Naive B cell (primary cell): ENCODE measurements around the gene GRB14. TPM values are rescaled to one million over a fixed set of nuclear protein-coding genes. Genes with fewer than 3 reads are reported as not detected.

Source experiments
- ATAC-seq, 2 donors: fragments of 150-1000 bp; cut with Tn5 transposase; 2 replicates each; pipeline ENCODE4 v1.10.0; 2021; ENCODE audit warnings: low read depth in 2 of 2, mild to moderate bottlenecking in 2 of 2, moderate library complexity in 2 of 2
- DNase-seq: peaks from one replicate; pipeline ENCODE4 v3.0.0; 2022
- H3K27ac Mint-ChIP-seq, 6 donors: one replicate each; pipeline ENCODE4 v1.8.0; 2020 to 2022; ENCODE audit warnings: mild to moderate bottlenecking in 6 of 6, mixed read lengths in 6 of 6, moderate library complexity in 5 of 6, inconsistent platforms in 2 of 6
- H3K27me3 Mint-ChIP-seq, 3 donors: one replicate each; pipeline ENCODE4 v1.8.0; 2021 to 2022; ENCODE audit warnings: mixed read lengths in 3 of 3, mild to moderate bottlenecking in 1 of 3
- H3K36me3 Mint-ChIP-seq, 2 donors: one replicate each; pipeline ENCODE4 v1.8.0; 2020 to 2022; ENCODE audit warnings: mixed read lengths in 2 of 2, inconsistent platforms in 1 of 2, mild to moderate bottlenecking in 1 of 2
- H3K4me1 Mint-ChIP-seq, 3 donors: one replicate each; pipeline ENCODE4 v1.8.0; 2020 to 2022; ENCODE audit warnings: mixed read lengths in 3 of 3, inconsistent platforms in 1 of 3, mild to moderate bottlenecking in 1 of 3, moderate library complexity in 1 of 3
- H3K4me3 Mint-ChIP-seq, 8 donors: one replicate each; pipeline ENCODE4 v1.8.0; 2020 to 2022; ENCODE audit warnings: mild to moderate bottlenecking in 8 of 8, mixed read lengths in 8 of 8, moderate library complexity in 8 of 8, inconsistent platforms in 2 of 8
- H3K9me3 Mint-ChIP-seq, 7 donors: one replicate each; pipeline ENCODE4 v1.8.0; 2020 to 2022; ENCODE audit warnings: mixed read lengths in 7 of 7, mild to moderate bottlenecking in 5 of 7, inconsistent platforms in 2 of 7, moderate library complexity in 1 of 7
- polyA plus RNA-seq, 6 donors: library from polyadenylated mRNA; unstranded; fragments of 300-500 nt; fragmentation: Illumina TruSeq; gene quantifications; one replicate each; pipeline ENCODE4 v1.2.3, GENCODE V29; 2021; ENCODE audit warnings: low read depth in 6 of 6

The GRB14 gene
- polyA plus RNA-seq, 6 donors from 2014 or later = 0.16 to 0.20 TPM; not detected in 4

DNA sequence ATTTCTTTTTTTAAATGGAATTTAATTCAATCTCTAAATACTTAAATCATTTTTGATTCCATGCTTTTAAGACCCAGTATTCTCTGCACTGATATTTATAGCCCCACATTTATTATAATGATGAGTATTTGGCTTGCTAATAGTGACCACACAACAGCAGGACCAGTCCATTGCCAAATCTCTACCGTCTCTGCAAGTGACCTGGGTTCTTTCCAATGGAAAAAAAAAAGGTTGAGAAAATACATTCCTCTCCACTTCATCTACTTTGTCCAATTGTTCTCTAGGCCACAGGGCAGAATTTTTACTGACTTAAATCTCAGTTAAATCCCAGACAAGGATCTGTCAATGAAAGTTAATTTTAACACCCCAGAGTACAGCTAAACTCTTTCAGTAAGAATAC, 20.5 kb downstream of the GRB14 start:
- H3K9me3 Mint-ChIP-seq = no peaks in the 10 kb centered on the region
- H3K27me3 Mint-ChIP-seq = peaks cover 16 to 30% (median 27%) of the 10 kb centered on the region in 3 donors

DNA sequence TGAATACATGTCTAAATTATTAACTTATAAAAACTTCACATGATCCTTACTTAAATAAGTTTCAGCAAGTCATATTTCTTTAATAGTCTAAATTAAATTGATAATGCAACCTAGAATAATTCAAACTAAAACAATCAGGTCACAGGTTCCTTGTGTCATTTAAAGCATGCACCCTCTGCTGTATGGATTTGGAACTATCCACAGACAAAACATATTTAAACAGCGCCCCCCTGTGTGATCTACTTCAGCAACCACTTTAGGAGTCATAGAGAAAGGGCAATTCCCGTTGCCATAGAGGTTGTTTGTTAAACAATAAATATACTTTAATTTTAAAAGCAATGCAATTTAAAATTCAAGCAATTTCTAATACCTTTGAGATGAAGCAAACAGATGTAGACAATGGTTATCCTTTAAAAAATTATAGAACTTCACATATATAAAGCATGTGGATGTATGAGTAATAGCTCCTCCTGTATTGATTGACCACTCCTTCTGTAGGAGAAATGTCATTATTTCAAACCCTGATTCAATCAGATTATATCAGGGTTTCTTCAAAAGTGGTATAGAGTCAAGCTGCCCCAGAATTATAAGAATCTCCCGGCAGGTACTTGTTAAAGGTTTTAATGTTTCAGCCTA, 21.2 kb downstream of the GRB14 start:
- peaks cover 14 to 32% (median 31%) of the 10 kb centered on the region in 3 donors for H3K27me3 Mint-ChIP-seq
- no peak overlapping the region for H3K4me3 Mint-ChIP-seq
- H3K36me3 Mint-ChIP-seq = no peaks in the 10 kb centered on the region
- peak overlapping the region in 1 of 6 donors; percentile 37 for H3K27ac Mint-ChIP-seq
- ATAC-seq (peak; percentile 75 to 81), DNase-seq (peak; percentile 31)
- no peaks in the 10 kb centered on the region for H3K9me3 Mint-ChIP-seq
- H3K4me1 Mint-ChIP-seq = peaks cover 0 to 2% (median 0%) of the 10 kb centered on the region in 3 donors

More for the DNA sequence above, 20.5 kb downstream of the GRB14 start:
- no peak for DNase-seq
- no peak for ATAC-seq
- no peaks in the 10 kb centered on the region for H3K36me3 Mint-ChIP-seq
- H3K4me3 Mint-ChIP-seq = no peak overlapping the region
- H3K27ac Mint-ChIP-seq = no peak overlapping the region
- H3K4me1 Mint-ChIP-seq = peaks cover 0 to 2% (median 0%) of the 10 kb centered on the region in 3 donors

DNA sequence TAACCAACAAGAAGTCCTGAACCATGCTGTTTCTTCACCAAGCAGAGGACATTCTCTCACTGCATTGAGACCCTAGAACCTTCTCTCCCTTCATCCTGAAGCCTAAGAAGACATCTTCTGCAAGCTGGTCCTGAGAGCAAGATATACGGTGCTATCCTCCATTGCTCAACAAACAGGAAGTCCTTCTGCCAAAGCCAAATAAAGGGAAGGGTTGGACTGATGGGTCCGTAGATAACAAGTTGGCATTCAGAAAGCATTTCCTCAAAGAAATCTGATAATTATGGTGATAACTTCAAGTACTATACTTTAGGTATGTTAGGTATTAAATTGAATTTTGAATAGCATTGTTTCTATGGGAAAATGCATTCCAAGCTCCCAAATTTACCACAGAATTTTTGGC, 23.3 kb downstream of the GRB14 start:
- Mint-ChIP-seq H3K9me3 (peaks cover 0 to 2% (median 0%) of the 10 kb centered on the region in 7 donors), H3K36me3 (no peaks in the 10 kb centered on the region), H3K27ac (no peak overlapping the region), H3K4me1 (peaks cover 0 to 2% (median 0%) of the 10 kb centered on the region in 3 donors), H3K4me3 (no peak overlapping the region), H3K27me3 (peaks cover 6 to 27% (median 26%) of the 10 kb centered on the region in 3 donors)
- no peak for DNase-seq
- ATAC-seq = no peak

DNA sequence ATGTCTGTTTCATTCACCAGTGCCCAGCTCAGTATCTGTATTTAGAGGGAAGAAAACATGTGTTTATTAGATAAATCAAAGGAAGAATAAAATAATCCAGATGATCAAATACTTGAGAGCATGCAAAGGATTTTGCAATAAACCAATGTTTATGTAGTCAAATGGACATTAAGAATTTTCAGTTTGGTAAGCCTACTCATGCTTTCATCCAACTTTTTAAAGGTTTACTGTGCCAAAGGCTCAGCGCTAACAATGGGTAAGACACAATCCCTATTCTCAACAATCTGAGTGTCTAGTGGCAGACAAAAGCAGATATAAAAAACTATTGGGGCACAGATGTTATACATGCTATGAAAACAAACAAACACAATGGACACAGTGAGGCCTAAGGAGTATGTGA, 26.3 kb downstream of the GRB14 start:
- no peak for ATAC-seq
- H3K36me3 Mint-ChIP-seq = peaks cover 0 to 8% of the 10 kb centered on the region in 2 donors
- peaks cover 6 to 20% (median 20%) of the 10 kb centered on the region in 3 donors for H3K27me3 Mint-ChIP-seq
- DNase-seq = no peak
- H3K4me3 Mint-ChIP-seq = no peak overlapping the region
- H3K9me3 Mint-ChIP-seq = peaks cover 6 to 17% (median 12%) of the 10 kb centered on the region in 7 donors
- H3K27ac Mint-ChIP-seq = no peak overlapping the region
- H3K4me1 Mint-ChIP-seq = peaks cover 0 to 2% (median 0%) of the 10 kb centered on the region in 3 donors

DNA sequence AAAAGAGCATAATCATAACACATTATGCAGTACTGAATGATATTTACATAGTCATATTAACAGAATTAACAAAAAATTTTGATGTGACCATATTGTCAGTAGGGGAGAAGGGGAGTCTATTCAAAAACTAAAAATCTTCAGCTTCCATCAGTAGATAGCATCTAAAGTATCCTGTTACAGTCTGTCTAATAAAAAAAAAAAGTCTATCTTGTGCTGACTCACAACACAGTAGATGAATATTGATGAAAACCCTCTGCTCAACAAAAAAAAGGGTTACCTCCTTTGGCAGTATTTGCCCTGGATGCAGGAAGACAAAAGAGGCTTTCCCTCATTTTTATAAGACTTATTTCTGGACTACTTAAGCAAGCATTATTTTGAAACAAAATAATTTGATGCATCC, 27.3 kb downstream of the GRB14 start:
- DNase-seq = no peak
- Mint-ChIP-seq H3K36me3 (peaks cover 0 to 8% of the 10 kb centered on the region in 2 donors), H3K4me3 (no peak overlapping the region), H3K9me3 (peaks cover 6 to 17% (median 12%) of the 10 kb centered on the region in 7 donors), H3K27me3 (peaks cover 6 to 20% (median 20%) of the 10 kb centered on the region in 3 donors), H3K4me1 (peaks cover 0 to 2% (median 0%) of the 10 kb centered on the region in 3 donors), H3K27ac (no peak overlapping the region)
- ATAC-seq = no peak

DNA sequence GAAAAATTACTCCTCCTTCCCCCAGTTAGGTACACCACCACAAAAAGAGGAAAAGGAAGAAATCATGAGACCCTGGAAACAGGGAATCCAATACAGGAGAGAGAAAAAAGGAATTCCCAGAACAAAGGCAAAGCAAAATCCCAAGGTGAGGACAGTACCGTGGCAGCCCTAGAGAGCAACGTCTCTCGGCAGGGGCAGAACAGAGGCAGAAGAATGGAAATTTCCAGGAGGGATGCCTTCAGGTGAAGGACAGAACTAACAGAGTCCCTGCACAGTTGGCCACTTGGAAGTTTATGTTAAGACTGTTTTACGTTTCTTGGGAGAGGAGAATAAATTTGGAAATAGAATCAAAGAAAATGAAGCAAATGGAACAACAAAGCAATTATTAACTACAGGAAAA, 27.7 kb downstream of the GRB14 start:
- no peak overlapping the region for H3K4me3 Mint-ChIP-seq

DNA sequence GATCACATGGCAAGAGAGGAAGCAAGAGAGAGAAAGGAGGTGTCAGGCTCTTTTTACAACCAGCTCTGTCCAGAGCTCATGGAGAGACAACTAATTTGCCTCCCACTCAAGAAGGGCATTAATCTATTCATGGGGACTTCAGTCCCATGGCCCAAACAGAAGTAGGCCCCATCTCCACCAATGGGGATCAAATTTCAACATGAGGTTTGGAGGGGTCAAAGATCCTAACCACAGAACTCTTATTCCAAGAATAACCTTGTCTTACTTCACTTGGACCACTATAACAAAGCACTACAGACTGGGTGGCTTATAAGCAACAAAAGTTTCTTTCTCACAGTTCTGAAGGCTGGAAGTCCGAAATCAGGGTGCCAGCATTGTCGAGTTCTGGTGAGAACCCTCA, 31.8 kb downstream of the GRB14 start:
- ATAC-seq (no peak), DNase-seq (no peak)
- Mint-ChIP-seq H3K9me3 (peaks cover 6 to 17% (median 12%) of the 10 kb centered on the region in 7 donors), H3K4me3 (no peak overlapping the region), H3K27ac (no peak overlapping the region), H3K27me3 (peaks cover 0 to 5% (median 0%) of the 10 kb centered on the region in 3 donors), H3K4me1 (no peaks in the 10 kb centered on the region), H3K36me3 (peaks cover 0 to 8% of the 10 kb centered on the region in 2 donors)

More for the DNA sequence above, 27.7 kb downstream of the GRB14 start:
- Mint-ChIP-seq H3K4me1 (peaks cover 0 to 2% (median 0%) of the 10 kb centered on the region in 3 donors), H3K27me3 (peaks cover 6 to 20% (median 17%) of the 10 kb centered on the region in 3 donors), H3K27ac (no peak overlapping the region), H3K9me3 (peaks cover 6 to 17% (median 12%) of the 10 kb centered on the region in 7 donors), H3K36me3 (peaks cover 0 to 8% of the 10 kb centered on the region in 2 donors)
- no peak for DNase-seq
- no peak for ATAC-seq

DNA sequence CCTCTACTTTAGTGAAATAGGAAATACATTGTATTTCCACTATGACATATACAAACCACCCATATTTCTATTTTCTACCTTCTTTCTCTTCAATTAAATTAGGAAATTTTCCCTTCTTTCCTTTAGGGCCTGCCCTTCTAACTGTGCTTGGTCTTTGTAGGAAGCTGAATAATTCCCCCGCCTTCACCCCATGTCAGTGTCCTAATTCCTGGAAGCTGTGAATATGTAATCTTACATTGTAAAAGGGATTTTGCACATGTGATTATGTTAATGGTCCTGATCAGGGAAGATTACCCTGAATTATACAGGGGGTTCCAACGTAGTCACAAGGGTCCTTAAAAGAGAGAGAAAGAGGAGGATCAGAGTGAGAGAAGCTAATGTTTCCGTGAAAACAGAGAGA, 40.2 kb downstream of the GRB14 start:
- DNase-seq (no peak), ATAC-seq (no peak)
- Mint-ChIP-seq H3K27me3 (peaks cover 0 to 4% (median 4%) of the 10 kb centered on the region in 3 donors), H3K27ac (peak overlapping the region in 1 of 6 donors; percentile 5), H3K36me3 (peaks cover 0 to 6% of the 10 kb centered on the region in 2 donors), H3K9me3 (peaks cover 0 to 2% (median 0%) of the 10 kb centered on the region in 7 donors), H3K4me1 (no peaks in the 10 kb centered on the region), H3K4me3 (no peak overlapping the region)

DNA sequence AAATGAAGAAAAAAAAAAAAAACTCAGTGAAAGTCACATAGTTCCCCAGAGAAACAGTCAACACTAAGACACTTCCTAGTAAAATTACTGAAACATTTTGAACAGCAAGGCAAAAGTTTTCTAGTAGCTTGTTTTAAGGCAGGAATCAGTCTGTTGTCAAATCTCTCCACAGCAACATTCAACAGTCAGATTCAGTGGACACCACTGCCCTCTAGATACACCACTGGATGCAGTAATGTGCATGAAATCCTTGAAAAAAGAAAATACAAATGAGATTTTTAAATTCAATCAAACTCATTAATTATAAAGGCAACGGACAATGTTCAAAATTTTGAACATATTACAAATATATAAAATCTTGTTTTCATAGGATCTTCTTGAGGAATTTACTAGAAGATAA, 46.4 kb downstream of the GRB14 start:
- Mint-ChIP-seq H3K27ac (peak overlapping the region in 1 of 6 donors; percentile 7), H3K4me3 (no peak overlapping the region), H3K27me3 (peaks cover 0 to 4% (median 0%) of the 10 kb centered on the region in 3 donors), H3K4me1 (no peaks in the 10 kb centered on the region), H3K36me3 (peaks cover 0 to 6% of the 10 kb centered on the region in 2 donors), H3K9me3 (peaks cover 0 to 2% (median 0%) of the 10 kb centered on the region in 7 donors)
- DNase-seq = no peak
- ATAC-seq = no peak

DNA sequence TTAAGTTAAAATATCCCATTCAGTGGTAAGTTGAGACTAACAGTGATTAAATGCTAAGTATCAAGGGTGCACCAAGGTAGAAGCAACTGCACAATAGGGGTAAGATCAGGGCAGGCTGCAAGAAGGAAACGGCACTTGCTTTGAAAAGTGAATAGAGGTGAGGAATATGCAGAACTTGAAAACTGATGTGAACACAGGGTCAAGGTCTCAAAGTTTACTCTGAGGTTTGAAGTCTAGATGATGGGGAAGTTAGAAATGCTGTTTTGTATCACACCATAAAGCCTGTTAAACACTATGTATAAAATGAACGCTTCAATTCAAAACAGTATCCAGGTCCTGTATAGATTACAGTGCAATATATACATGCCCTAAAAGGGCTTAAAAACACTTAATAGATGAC, 50.8 kb downstream of the GRB14 start:
- DNase-seq = no peak

DNA sequence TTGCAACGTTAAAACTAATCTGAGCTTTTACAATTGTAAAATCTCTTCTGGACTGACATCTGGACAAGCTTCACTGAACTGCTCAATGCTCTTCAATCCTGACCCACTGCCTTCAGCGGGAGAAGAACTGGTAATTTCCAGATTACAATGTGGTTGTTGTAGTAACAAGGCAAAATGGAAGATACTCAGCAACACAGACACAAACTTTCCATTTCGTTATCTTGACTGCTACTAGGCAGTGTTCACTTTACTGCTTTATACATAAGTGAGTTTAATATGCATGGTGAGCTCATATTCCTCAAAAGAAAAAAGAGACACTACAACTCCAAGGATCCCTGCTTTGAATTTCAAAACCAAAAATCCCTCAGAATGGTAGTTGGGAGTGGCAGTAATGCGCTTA, 51.9 kb downstream of the GRB14 start:
- no peaks in the 10 kb centered on the region for H3K27me3 Mint-ChIP-seq
- ATAC-seq = no peak
- H3K36me3 Mint-ChIP-seq = no peaks in the 10 kb centered on the region
- H3K27ac Mint-ChIP-seq = no peak overlapping the region
- no peak overlapping the region for H3K4me3 Mint-ChIP-seq
- no peaks in the 10 kb centered on the region for H3K9me3 Mint-ChIP-seq
- H3K4me1 Mint-ChIP-seq = no peaks in the 10 kb centered on the region
- no peak for DNase-seq

More for the DNA sequence above, 50.8 kb downstream of the GRB14 start:
- no peaks in the 10 kb centered on the region for H3K9me3 Mint-ChIP-seq
- H3K27ac Mint-ChIP-seq = no peak overlapping the region
- no peaks in the 10 kb centered on the region for H3K27me3 Mint-ChIP-seq
- ATAC-seq = no peak
- no peaks in the 10 kb centered on the region for H3K36me3 Mint-ChIP-seq
- H3K4me1 Mint-ChIP-seq = no peaks in the 10 kb centered on the region
- H3K4me3 Mint-ChIP-seq = no peak overlapping the region

DNA sequence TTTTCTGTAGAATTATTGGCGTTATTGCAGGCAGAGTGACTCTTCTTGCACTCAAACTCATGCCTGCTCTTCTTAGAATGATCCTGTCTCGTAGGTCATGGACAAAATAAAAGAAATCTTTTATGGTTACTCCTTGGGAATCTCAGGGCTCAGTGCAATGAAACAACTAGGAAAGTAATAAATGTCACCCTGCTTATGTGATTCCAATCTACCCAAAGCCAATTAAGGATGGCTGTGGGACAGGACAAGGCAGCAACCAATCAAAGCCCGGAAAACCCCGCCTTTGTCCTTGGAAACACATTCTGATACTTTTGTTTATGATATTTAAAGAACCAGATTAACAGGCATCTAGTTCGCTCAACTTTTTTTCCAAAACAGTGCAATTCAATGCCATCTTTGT, 53.0 kb downstream of the GRB14 start:
- Mint-ChIP-seq H3K27ac (no peak overlapping the region), H3K4me3 (no peak overlapping the region), H3K27me3 (no peaks in the 10 kb centered on the region), H3K9me3 (no peaks in the 10 kb centered on the region), H3K4me1 (no peaks in the 10 kb centered on the region), H3K36me3 (no peaks in the 10 kb centered on the region)
- no peak for DNase-seq
- no peak for ATAC-seq

DNA sequence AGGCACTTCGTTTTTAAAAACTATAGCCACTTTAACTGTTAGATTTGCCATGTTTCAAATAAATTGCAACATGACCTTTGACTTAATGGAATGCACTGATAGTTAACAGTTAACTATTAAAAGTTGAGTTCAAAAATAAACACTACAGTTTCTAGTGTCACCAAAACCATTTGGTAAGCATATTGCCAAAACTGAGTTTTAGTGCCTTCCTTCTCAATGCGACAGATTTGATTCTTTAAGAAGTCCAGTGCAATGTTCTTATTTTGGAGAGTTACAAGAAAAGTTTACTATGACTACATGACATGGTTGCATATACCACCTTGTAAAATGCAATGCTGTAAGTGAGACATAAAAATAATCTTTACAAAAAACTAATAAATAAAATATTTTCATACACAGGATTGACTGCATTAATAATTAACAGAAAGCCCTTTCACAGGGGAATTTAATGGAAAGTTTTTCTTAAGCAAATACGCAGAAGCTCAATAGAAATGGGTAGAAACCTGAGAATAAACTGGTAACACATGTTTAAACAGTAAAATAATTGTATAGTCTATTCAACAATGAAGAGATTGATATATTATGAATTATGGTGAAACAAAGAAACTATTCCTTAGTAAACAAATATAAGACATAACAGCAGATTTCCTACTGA, 53.8 kb downstream of the GRB14 start:
- no peak overlapping the region for H3K4me3 Mint-ChIP-seq
- H3K36me3 Mint-ChIP-seq = no peaks in the 10 kb centered on the region
- H3K4me1 Mint-ChIP-seq = peaks cover 0 to 6% (median 4%) of the 10 kb centered on the region in 3 donors
- ATAC-seq = no peak
- no peak overlapping the region for H3K27ac Mint-ChIP-seq
- H3K27me3 Mint-ChIP-seq = no peaks in the 10 kb centered on the region
- H3K9me3 Mint-ChIP-seq = no peaks in the 10 kb centered on the region
- DNase-seq = no peak

DNA sequence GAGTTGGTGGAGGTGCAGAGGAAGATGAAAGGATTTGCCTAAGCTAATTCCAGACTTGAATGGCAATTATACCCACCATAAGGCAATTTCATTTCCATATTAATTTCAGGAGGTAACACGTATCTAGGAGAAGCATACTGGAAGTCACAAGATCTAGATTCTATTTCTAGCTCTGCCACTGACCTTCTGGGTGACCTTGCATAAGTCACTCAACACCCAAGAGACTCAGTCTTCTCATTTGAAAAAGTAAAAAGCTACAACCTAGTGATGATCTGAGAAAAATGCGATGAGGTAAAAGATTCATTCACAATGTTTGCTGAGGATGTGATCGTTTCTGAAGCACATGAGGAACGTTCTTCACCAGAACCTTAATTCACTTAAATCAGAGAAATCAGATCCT, 55.9 kb downstream of the GRB14 start:
- H3K27me3 Mint-ChIP-seq = no peaks in the 10 kb centered on the region
- DNase-seq = no peak
- H3K36me3 Mint-ChIP-seq = no peaks in the 10 kb centered on the region
- no peak overlapping the region for H3K27ac Mint-ChIP-seq
- H3K4me3 Mint-ChIP-seq = no peak overlapping the region
- peaks cover 0 to 6% (median 4%) of the 10 kb centered on the region in 3 donors for H3K4me1 Mint-ChIP-seq
- no peak for ATAC-seq
- H3K9me3 Mint-ChIP-seq = no peaks in the 10 kb centered on the region
